Activated CD4-positive, alpha-beta memory T cell treated with anti-CD3 and anti-CD28 coated beads for 36 hours (primary cell): ENCODE measurements around the gene CABLES2. TPM values are rescaled to one million over a fixed set of nuclear protein-coding genes. Genes with fewer than 3 reads are reported as not detected.
"Not testable (repeated sequence)": the region's sequence is repeated elsewhere in the genome, so short reads cannot be mapped to it uniquely, and the experiment has no call there.

Source experiments
- CTCF ChIA-PET: fragments of 350-600 bp; sonication (Branson Sonifier 250); formaldehyde crosslinking; loops from one replicate; lab custom pipeline; 2021; ENCODE audit warnings: antibody characterized with exemption, inconsistent platforms; lab: Charles Lee
- POLR2A ChIA-PET: fragments of 350-600 bp; sonication (Branson Sonifier 250); formaldehyde crosslinking; loops from one replicate; lab custom pipeline; 2021; ENCODE audit warnings: antibody characterized with exemption; lab: Charles Lee
- DNase-seq: peaks from one replicate; pipeline ENCODE4 v3.0.0-alpha.2; 2020
- H3K27ac Mint-ChIP-seq: one replicate; pipeline ENCODE4 v1.8.0; 2021; ENCODE audit warnings: mixed read lengths
- H3K27me3 Mint-ChIP-seq: one replicate; pipeline ENCODE4 v1.8.0; 2021; ENCODE audit warnings: mixed read lengths
- H3K36me3 Mint-ChIP-seq: one replicate; pipeline ENCODE4 v1.8.0; 2021; ENCODE audit warnings: mixed read lengths
- H3K4me1 Mint-ChIP-seq: one replicate; pipeline ENCODE4 v1.8.0; 2021; ENCODE audit warnings: low read depth, mixed read lengths
- H3K4me3 Mint-ChIP-seq: one replicate; pipeline ENCODE4 v1.8.0; 2021; ENCODE audit warnings: mild to moderate bottlenecking, mixed read lengths
- H3K9me3 Mint-ChIP-seq: one replicate; pipeline ENCODE4 v1.8.0; 2021; ENCODE audit warnings: mixed read lengths
- intact Hi-C: fragments of 100-400 bp; cut with micrococcal nuclease; formaldehyde crosslinking; loops from one replicate; pipeline ENCODE4 v1.15.1; 2023
- total RNA-seq, 2 experiments: library from RNA; stranded (reverse); gene quantifications; one replicate each; pipeline ENCODE4 v1.2.3, GENCODE V29; 2021

Gene CABLES2
- total RNA-seq, 2 experiments from 2014 or later = 7.8 to 8.2 TPM

DNA sequence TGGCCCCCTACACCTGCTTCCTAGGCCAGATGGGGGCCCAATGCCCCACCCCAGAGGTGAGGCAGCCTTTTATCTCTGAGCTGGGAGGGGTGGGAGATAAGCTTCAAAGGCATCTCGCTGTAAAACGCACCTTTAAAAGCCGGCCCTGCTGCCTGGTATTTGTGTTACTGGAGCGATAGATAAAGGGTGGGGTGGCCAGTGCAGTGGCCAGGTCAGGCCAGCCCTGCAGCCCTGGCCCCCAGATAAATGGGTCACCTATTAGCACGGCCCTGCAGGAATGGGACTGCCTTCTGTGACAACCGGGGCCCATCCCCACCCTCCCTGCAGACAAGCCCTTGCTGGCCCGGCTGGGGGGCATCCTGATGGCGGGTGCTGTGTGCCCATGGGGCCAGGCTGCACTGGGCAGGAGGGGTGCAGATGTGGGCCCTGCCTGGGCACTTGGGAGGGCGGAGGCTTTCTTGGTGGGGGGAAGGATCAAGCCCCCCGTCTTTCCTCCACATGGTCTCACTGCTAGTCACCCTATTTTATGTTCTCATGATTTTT is 23.3 kb upstream of the CABLES2 start:
- ChIA-PET POLR2A (no interaction called here), CTCF (no interaction called here)
- intact Hi-C loops = no loop called here
- Mint-ChIP-seq H3K27me3 (peaks cover 22% of the 10 kb centered on the region), H3K36me3 (no peaks in the 10 kb centered on the region), H3K4me1 (no peaks in the 10 kb centered on the region), H3K4me3 (no peak overlapping the region), H3K27ac (no peak overlapping the region), H3K9me3 (no peaks in the 10 kb centered on the region)
- no peak for DNase-seq

DNA sequence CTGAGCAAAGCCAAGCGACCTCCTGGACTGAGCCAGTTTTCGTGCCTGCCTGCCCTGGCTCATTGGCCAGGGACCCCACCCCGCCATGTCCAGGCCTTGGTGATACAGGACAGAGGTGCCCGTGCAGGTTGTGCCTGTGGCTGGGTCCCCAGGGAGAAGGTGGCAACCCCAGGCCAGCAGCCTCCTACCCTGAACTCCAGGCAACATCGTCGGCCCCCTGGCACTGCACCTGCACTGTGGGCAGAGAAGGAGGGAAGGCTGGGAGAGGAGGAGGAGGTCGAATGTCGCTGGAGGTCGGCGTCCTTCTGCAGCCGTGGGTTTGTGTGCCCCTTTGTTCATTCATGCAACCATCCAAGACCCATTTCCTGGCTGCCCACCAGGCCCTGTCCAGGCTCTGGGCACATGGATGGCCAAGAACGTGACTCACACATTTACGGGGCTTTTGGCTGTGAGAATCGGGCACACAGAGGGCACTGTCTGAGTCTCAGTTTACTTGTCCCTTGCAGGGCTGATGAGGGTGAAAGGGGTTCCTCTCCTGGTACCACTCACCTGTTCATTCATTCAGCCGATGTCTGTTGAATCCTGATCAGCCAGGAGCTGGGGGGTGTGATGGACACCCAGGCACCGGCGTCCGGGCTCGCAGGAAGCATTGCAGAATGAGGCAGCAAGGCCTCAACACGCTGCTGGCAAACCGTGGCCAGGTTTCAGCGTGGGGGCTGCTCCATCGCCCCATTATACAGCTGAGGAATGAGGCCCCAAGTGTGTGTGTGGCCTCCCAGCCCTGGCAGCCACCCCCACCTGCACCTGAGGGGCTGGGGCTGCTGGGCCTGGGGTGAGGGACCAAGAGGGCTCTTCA is 22.6 kb upstream of the CABLES2 start:
- no peak overlapping the region for H3K4me3 Mint-ChIP-seq
- no peaks in the 10 kb centered on the region for H3K36me3 Mint-ChIP-seq
- CTCF ChIA-PET = no interaction called here
- H3K27ac Mint-ChIP-seq = no peak overlapping the region
- H3K27me3 Mint-ChIP-seq = peaks cover 16% of the 10 kb centered on the region
- no peak for DNase-seq
- H3K9me3 Mint-ChIP-seq = no peaks in the 10 kb centered on the region
- POLR2A ChIA-PET = no interaction called here
- intact Hi-C loops = no loop called here
- H3K4me1 Mint-ChIP-seq = no peaks in the 10 kb centered on the region

DNA sequence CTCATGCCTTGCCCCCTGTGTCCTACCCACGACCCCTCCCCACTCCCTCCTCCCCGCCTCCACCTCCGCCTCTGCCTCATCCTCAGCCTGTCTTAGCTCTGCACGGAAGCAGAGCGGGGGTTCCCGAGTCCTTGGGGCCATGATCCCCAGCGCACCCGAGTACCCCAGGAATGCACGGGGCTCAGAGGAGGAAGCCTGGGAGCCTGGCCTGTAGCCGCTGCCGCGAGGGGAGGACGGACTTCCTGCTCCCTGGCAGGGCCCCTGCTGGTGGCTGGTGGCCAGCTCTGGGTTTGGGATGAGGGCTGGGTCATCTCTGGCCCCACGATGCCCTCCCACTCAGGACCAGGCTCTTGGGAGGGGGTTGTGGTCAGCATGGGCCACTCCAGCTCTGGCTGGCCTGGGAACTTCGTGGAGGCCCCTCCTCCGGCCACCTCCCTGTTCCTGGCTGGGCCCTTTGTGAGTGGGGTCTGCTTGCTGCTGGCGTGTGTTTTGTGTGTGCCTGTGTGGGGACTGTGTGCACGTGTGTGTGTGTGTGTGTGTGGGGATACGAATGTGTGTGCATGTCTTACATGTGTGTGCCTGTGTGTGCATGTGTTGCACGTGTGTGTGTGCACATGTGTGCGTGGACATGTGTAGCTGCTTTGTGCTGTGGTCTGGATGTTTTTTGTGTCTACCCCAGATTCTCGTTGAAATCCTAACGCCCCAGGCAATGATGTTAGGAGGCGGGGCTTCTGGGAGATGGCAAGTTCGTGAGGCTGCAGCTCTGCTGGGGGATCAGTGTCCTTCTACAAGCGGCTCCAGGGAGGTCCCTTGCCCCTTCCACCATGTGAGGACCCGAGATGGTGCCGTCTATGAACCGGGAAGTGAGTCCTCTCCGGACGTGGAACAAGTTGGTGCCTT is 21.6 kb upstream of the CABLES2 start:
- no peak overlapping the region for H3K4me3 Mint-ChIP-seq
- peaks cover 5% of the 10 kb centered on the region for H3K27me3 Mint-ChIP-seq
- no peaks in the 10 kb centered on the region for H3K4me1 Mint-ChIP-seq
- CTCF ChIA-PET = no interaction called here
- intact Hi-C loops = no loop called here
- H3K27ac Mint-ChIP-seq = no peak overlapping the region
- POLR2A ChIA-PET = no interaction called here
- no peak for DNase-seq
- H3K9me3 Mint-ChIP-seq = no peaks in the 10 kb centered on the region
- H3K36me3 Mint-ChIP-seq = no peaks in the 10 kb centered on the region

DNA sequence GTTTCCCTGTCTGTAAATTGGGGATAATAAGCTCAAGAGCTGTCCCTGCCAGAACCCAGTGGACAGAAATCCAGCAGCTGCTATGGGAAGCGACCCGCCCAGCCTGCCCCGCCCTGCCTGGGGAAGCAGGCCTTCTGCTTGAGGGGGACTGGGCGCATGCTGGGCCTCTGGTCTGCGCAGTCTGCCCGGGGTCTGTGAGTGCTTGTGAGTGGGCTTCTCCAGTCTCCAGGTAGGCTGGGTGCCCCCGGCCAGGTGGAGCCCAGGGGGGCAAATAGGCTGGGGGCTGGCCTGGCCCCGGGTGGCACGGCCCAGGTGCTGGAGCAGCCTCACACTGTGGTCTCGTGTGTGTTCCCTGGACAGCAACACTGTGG is 20.9 kb upstream of the CABLES2 start:
- Mint-ChIP-seq H3K4me3 (no peak overlapping the region), H3K4me1 (no peaks in the 10 kb centered on the region)
- POLR2A ChIA-PET = no interaction called here

DNA sequence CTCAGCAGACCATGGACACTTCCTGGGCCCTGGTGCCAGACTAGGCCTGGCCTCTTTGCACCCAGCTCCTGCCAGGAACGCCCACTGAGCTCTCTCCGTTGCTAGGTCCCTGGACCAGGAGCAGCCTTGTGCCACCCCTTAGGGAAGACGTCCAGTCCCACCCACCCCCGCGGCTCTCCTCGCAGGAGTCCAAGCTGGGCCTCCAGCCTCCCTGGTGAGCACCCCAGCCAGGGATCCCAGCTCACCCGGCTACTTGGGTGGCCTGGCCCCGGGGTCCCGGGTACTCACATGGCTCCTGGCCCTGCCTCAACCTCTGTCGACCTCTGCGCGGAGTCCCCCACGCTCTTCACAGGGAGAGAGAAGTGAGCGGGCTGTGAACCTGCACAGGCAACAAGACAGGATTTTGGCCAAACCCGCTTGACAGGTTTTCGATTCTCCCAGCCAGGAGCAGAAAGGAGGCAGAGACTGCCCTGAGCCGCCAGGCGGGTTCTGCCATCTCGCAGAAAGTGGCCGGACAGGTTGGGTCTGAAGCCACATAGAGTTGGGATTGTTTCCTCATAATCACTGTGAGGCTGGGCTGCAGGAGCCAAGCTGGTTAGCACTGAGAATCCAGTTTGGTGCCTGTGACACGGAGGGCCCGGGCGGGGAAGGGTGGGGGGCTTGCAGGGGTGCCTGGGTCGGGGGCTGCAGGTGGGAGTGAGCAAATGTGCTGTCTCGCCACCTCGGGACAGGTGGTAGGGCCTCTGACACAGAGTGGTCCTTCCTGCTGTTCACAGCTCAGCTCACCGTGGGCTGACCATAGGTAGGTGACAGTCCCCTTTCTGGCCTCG is 20.3 kb upstream of the CABLES2 start, which contains the start of gene RBBP8NL:
TSS of gene RBBP8NL (minus strand) at position 368 of the 830 bp plus-strand sequence. CDS start 7,892 bp downstream, outside the sequence.
- intact Hi-C loops = no loop called here
- H3K27ac Mint-ChIP-seq = no peak within 1 kb of the TSS
- no peaks in the 10 kb centered on the region for H3K36me3 Mint-ChIP-seq
- no peak for DNase-seq
- H3K9me3 Mint-ChIP-seq = no peaks in the 10 kb centered on the region
- H3K27me3 Mint-ChIP-seq = peaks cover 7% of the 10 kb centered on the region
- no peak within 1 kb of the TSS for H3K4me3 Mint-ChIP-seq
- no peaks in the 10 kb centered on the region for H3K4me1 Mint-ChIP-seq
- ChIA-PET POLR2A (no interaction called here), CTCF (no interaction called here)

More for the DNA sequence above, 20.9 kb upstream of the CABLES2 start:
- Mint-ChIP-seq H3K36me3 (no peaks in the 10 kb centered on the region), H3K27me3 (peaks cover 5% of the 10 kb centered on the region), H3K27ac (no peak overlapping the region), H3K9me3 (no peaks in the 10 kb centered on the region)
- intact Hi-C loops = no loop called here
- DNase-seq = no peak
- CTCF ChIA-PET = no interaction called here

DNA sequence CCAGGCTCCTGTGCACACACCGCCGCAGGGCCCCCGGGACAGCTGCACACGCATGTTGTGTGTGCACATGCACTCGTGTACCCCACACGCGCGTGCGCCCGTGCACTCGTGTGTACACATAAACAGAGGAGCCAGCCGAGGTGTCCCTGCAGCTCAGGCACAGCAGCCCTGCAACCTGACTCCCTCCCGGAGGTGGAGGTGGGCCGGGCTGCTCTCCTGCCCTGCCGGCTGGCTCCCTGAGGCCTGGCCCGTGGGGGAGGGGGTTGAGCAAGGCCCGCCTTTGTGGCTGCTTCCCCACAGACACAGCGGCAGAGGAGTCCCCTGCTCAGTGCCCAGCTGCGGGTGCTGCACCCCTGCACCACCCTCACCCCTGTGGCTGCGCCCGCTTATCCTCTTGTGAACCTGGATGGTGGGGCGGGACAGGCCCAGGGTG is 19.6 kb upstream of the CABLES2 start:
- POLR2A ChIA-PET = no interaction called here
- no peak for DNase-seq
- CTCF ChIA-PET = no interaction called here
- Mint-ChIP-seq H3K9me3 (no peaks in the 10 kb centered on the region), H3K4me3 (no peak overlapping the region), H3K27me3 (peaks cover 7% of the 10 kb centered on the region), H3K4me1 (no peaks in the 10 kb centered on the region), H3K36me3 (no peaks in the 10 kb centered on the region), H3K27ac (no peak overlapping the region)
- intact Hi-C loops = no loop called here

DNA sequence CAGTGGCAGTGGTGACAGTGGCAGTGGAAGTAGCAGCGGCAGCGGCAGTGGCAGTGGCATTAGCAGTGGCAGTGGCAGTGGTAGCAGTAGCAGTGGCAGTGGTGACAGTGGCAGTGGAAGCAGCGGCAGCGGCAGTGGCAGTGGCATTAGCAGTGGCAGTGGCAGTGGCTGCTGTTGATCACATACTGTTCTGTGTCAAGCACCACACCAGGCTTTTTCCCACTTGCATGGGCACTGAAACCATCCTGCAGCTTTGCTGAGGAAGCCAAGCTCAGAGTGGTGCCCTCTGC is 18.9 kb upstream of the CABLES2 start:
- H3K36me3 Mint-ChIP-seq, H3K4me3 Mint-ChIP-seq, POLR2A ChIA-PET: not testable (repeated sequence)

DNA sequence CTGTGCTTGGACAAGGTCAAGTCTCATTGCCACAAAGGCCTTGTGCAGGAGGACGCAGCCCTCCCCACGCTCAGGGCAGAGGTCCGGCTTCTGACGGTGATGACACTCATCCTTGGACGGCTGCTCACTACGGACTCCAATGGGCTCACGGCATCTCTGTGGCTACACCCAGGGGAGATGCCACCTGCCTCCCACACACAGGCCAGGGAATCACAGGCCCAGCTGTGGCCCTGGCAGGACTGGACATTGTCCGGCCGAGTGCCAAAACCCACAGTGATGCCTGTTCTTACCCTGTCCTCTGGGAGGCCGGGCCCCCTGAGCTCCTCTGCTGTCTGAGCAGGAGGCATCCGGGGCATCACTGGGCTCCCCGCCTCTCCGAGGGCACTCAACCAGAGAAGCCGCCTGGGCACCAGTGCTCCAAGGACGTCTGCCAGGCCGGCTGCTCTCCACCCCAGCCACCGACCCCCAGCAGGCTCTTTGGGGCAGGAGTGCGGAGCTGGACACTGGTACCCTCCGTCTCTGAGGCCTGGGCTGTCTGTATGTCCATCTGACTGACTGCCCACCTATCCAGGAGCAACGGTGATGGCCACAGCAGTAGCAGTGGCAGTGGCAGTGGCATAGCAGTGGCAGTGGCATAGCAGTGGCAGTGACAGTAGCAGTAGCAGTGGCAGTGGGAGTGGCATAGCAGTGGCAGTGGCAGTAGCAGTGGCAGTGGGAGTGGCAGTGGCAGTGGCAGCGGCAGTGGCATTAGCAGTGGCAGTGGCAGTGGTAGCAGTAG is 18.4 kb upstream of the CABLES2 start:
- Mint-ChIP-seq H3K36me3 (no peaks in the 10 kb centered on the region), H3K27ac (no peak overlapping the region), H3K4me3 (no peak overlapping the region), H3K9me3 (no peaks in the 10 kb centered on the region), H3K4me1 (no peaks in the 10 kb centered on the region), H3K27me3 (peaks cover 7% of the 10 kb centered on the region)
- CTCF ChIA-PET = no interaction called here
- DNase-seq = no peak
- POLR2A ChIA-PET = no interaction called here
- intact Hi-C loops = no loop called here

More for the DNA sequence above, 18.9 kb upstream of the CABLES2 start:
- DNase-seq, H3K9me3 Mint-ChIP-seq, CTCF ChIA-PET, intact Hi-C loops, H3K27me3 Mint-ChIP-seq, H3K4me1 Mint-ChIP-seq, H3K27ac Mint-ChIP-seq: not testable (repeated sequence)

DNA sequence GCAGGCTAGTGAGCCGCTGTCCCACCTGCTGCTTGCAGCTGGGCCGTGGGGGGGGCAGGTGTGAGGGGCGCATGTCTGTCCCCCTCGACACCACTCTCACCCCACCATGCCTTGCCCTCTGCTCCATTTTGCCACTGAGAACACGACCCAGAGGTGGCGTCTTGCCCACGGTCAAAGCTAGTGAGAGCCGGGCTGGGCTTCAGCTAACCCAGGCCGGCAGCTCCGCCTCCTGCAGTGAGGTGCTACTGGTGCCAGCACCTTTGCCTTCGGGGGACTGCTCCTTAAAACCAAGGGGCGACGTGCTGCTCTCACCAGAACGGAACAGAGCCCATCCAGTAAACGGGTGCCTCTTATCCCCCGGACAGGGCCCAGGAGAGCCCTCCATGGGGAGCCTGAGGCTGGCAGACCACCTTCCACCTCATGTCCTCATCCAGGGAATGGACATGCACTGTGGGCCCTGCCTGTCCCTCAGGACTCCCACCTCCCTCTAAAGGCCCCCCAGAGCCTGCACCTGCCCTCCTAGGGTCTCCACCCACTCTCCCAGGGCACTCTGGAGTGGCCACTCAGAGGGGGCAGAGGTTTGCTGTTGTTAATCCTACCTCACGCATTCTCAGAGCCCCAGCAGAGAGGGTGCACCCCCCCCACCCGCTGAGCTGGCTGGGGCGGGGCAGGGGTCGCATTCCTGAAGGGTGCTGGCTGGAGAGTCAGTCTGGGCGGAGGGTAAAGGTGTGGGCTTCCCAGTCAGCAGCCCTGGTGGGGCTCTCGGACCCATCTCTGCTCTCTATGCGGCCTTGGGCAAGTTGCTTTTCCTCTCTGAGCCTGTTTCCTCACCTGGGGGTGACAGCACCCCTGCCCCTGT is 17.4 kb upstream of the CABLES2 start:
- intact Hi-C loops = no loop called here
- Mint-ChIP-seq H3K27ac (no peak overlapping the region), H3K27me3 (peaks cover 5% of the 10 kb centered on the region), H3K4me1 (no peaks in the 10 kb centered on the region), H3K36me3 (no peaks in the 10 kb centered on the region), H3K4me3 (no peak overlapping the region), H3K9me3 (no peaks in the 10 kb centered on the region)
- ChIA-PET CTCF (no interaction called here), POLR2A (no interaction called here)
- no peak for DNase-seq

DNA sequence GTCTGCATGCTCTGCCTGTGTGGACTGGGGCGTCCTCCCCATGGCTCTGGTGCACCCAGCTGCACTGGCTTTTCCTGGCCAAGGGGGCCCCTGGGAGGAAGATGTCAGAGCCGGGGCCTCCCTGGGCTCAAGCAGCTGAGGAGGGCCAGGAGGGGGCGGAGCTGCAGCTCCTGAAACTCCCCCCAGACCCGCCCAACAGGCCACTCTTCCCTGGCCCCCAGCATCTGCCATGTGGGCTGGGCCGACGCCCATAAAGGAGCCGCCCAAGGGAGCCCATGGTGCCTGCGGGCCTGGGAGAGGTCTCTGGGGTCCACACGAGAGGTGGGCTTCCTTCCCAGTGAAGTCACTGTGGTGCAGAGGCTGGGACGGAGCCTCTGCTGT is 16.2 kb upstream of the CABLES2 start:
- Mint-ChIP-seq H3K9me3 (no peaks in the 10 kb centered on the region), H3K27ac (no peak overlapping the region), H3K4me3 (no peak overlapping the region), H3K27me3 (peaks cover 2% of the 10 kb centered on the region), H3K36me3 (no peaks in the 10 kb centered on the region), H3K4me1 (no peaks in the 10 kb centered on the region)
- no peak for DNase-seq
- ChIA-PET CTCF (no interaction called here), POLR2A (no interaction called here)
- intact Hi-C loops = no loop called here
